ENCODE results near the gene C12orf60. TPM values are rescaled to one million over a fixed set of nuclear protein-coding genes. Genes with fewer than 3 reads are reported as not detected.

C12orf60 gene
- polyA plus RNA-seq, 1 experiment = 0.71 TPM

DNA sequence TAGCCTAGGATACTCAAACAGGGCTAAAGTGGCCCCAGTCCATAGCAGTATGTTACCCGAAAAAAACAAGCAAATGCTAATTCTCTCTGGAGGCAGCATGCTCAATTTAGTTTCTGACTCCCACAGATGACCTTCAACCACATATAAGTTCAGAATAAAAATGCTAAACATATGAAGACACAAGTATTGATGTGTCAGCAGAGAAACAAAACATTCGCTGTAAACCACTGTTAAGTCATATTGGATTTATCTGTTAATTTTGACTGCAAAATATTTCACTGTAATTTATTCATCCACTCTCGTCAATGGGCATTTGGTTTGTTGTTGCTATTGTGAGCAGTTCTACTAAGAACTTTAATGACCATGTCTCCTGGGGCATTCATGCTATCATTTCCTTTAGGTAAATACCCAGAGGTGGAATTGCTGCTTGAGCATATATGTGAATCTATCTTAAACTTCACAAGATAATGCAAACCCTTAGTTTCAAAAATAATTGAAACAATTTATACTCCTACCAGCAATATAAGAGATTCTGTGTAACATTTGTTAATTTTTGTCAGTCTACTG, 36.7 kb upstream of the C12orf60 start:
- no peak overlapping the region for H3K4me3 ChIP-seq (ENCODE audit: low read depth, low read length)
- no peaks in the 10 kb centered on the region for H3K27me3 ChIP-seq (ENCODE audit: control insufficient read depth, insufficient read depth, low read length)
- ChIA-PET CTCF (no interaction called here), POLR2A (no interaction called here)
- no peak for DNase-seq (ENCODE audit: low read depth)
- TF ChIP-seq, protein P1, sequence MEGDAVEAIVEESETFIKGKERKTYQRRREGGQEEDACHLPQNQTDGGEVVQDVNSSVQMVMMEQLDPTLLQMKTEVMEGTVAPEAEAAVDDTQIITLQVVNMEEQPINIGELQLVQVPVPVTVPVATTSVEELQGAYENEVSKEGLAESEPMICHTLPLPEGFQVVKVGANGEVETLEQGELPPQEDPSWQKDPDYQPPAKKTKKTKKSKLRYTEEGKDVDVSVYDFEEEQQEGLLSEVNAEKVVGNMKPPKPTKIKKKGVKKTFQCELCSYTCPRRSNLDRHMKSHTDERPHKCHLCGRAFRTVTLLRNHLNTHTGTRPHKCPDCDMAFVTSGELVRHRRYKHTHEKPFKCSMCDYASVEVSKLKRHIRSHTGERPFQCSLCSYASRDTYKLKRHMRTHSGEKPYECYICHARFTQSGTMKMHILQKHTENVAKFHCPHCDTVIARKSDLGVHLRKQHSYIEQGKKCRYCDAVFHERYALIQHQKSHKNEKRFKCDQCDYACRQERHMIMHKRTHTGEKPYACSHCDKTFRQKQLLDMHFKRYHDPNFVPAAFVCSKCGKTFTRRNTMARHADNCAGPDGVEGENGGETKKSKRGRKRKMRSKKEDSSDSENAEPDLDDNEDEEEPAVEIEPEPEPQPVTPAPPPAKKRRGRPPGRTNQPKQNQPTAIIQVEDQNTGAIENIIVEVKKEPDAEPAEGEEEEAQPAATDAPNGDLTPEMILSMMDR (IDR thresholded peaks at IDR 0.05; ENCODE audit: insufficient read depth, low read depth, low read length) = no peak
- no peaks in the 10 kb centered on the region; the same call in 1 of the 2 replicates for H3K36me3 ChIP-seq (ENCODE audit: control insufficient read depth, insufficient read depth, low read length)

DNA sequence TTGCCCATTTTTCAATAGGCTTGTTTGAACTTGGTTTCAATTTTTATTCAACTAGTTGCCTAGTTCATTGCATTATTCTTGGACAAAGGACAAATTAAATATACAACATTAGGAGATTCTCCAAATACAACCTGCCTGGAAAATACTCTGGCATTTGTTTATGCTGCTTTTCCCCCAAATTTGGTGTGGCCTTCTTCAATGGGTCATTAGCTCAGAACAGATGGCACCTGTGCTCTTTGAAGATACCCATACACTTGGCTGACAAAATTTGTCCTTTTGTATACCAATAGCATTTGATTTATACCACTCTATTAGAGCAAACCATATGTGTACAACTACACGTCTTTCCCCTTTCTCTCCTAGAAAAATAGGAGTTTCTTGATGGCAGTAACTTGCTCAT, 35.9 kb upstream of the C12orf60 start:
- Histone ChIP-seq H3K36me3 (ENCODE audit: control insufficient read depth, insufficient read depth, low read length) (no peaks in the 10 kb centered on the region; the same call in 1 of the 2 replicates), H3K27me3 (ENCODE audit: control insufficient read depth, insufficient read depth, low read length) (no peaks in the 10 kb centered on the region), H3K4me3 (ENCODE audit: low read depth, low read length) (no peak overlapping the region)
- no peak for DNase-seq (ENCODE audit: low read depth)
- POLR2A ChIA-PET = no interaction called here
- TF ChIP-seq, protein P1 (IDR thresholded peaks at IDR 0.05; ENCODE audit: insufficient read depth, low read depth, low read length) = no peak
- CTCF ChIA-PET = no interaction called here

DNA sequence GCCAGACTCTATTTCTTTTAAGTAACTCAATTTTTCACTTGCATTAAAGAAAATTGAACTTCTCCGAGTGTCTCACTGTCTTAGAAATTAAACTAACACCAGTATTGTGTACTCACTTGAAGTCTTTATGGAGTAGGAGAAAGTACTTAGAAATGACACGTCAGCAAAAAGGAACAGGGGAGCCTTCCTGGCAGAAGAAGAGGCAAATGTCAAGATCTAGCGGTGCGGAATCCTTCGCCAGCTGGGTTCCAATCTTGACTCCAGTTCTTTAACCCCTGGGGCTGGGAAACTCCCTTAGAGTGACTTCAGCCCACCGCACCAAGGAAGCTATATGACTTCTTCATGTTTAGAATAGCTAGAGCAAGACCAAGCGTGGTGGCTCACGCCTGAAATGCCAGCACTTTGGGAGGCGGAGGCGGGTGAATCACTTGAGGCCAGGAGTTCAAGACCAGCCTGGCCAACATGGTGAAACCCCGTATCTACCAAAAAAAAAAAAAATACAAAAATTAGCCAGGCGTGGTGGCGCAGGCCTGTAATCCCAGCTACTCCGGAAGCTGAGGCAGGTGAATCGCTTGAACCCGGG, 34.6 kb upstream of the C12orf60 start:
- Histone ChIP-seq H3K4me3 (ENCODE audit: low read depth, low read length) (peak overlapping the region; percentile 75), H3K36me3 (ENCODE audit: control insufficient read depth, insufficient read depth, low read length) (no peaks in the 10 kb centered on the region; the same call in 1 of the 2 replicates), H3K27me3 (ENCODE audit: control insufficient read depth, insufficient read depth, low read length) (no peaks in the 10 kb centered on the region)
- TF ChIP-seq, protein P1 (IDR thresholded peaks at IDR 0.05; ENCODE audit: insufficient read depth, low read depth, low read length) = no peak
- CTCF ChIA-PET = interaction anchor here (0.5 to 3.3 kb wide), 10 partner anchors 10 to 511 kb away, joined by 3 to 15 read pairs (median 5); partner anchors contain the start of genes C12orf60, RERG and WBP11
- POLR2A ChIA-PET = interaction anchor here (0.6 kb wide), 1 partner anchor 26 kb away, joined by 5 read pairs; no protein-coding TSS in a partner anchor
- no peak for DNase-seq (ENCODE audit: low read depth)

DNA sequence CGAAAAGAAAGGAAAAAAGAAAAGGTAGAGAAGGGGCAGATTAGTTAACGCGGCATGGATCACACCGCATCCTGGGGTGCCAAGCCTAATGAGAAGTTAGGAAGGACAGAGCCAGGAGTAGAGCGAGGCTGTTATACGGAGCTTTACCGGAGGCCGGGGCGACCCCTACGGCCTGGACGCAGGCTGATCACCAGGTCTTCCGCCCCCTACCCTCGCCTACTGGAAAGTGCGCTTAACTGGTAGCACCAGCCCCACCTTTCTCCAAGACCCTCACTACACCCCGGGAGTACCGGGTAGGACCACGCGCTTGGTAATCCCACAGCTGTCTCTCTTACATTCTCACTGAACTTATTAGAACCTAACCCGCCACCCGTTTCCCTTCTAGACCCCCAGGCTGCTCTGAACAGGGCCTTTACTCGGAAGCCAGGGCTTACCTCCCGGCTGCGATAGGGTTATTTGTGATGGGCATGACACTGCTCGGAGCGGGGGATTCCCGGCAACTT, 34.0 kb upstream of the C12orf60 start:
- Histone ChIP-seq H3K27me3 (ENCODE audit: control insufficient read depth, insufficient read depth, low read length) (no peaks in the 10 kb centered on the region), H3K4me3 (ENCODE audit: low read depth, low read length) (peak overlapping the region; percentile 75), H3K36me3 (ENCODE audit: control insufficient read depth, insufficient read depth, low read length) (no peaks in the 10 kb centered on the region; the same call in 1 of the 2 replicates)
- ChIA-PET CTCF (interaction anchor here (0.7 to 3.3 kb wide), 13 partner anchors 11 to 452 kb away, joined by 3 to 15 read pairs (median 5); partner anchors contain the start of genes C12orf60, RERG and WBP11), POLR2A (no interaction called here)
- TF ChIP-seq, protein P1 (IDR thresholded peaks at IDR 0.05; ENCODE audit: insufficient read depth, low read depth, low read length) = no peak
- no peak for DNase-seq (ENCODE audit: low read depth)

DNA sequence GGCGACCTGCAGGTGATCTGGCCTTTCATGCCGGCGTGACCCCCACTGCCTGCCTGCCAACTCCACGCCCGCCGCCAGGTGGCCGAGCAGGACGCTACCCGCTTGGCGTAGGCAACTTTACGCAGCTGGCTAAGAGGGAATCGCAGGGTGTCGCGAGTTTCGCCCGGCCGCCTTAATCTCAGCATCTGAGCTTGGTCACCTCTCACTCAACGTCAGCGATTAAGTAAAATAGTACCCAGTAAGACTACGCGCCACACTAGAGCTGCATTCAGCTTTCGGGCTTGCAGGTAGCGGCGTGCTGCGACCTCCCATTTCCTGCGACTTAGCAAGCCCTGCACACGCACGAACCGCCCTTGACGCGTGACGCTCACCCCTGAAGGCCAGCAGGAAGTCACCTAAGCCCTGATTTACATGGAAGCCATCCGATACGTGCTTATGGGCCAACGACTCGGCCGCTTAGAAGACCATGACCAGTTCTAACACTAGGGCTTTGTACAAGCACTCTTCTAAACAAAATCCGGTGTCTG, 33.4 kb upstream of the C12orf60 start:
- ChIA-PET CTCF (interaction anchor here (0.5 to 3.3 kb wide), 15 partner anchors 8 to 452 kb away, joined by 3 to 15 read pairs (median 4); partner anchors contain the start of genes C12orf60, RERG and WBP11), POLR2A (interaction anchor here (1.5 kb wide), 1 partner anchor 33 kb away, joined by 10 read pairs; the partner anchor contains the start of genes C12orf60 and WBP11)
- DNase-seq (ENCODE audit: low read depth) = no peak
- TF ChIP-seq, protein P1 (IDR thresholded peaks at IDR 0.05; ENCODE audit: insufficient read depth, low read depth, low read length) = peak; percentile 86
- peak overlapping the region; percentile 75 for H3K4me3 ChIP-seq (ENCODE audit: low read depth, low read length)
- H3K27me3 ChIP-seq (ENCODE audit: control insufficient read depth, insufficient read depth, low read length) = no peaks in the 10 kb centered on the region
- no peaks in the 10 kb centered on the region; the same call in 1 of the 2 replicates for H3K36me3 ChIP-seq (ENCODE audit: control insufficient read depth, insufficient read depth, low read length)
